ENCODE measurements around the gene SPDEF. TPM values are rescaled to one million over a fixed set of nuclear protein-coding genes. Genes with fewer than 3 reads are reported as not detected.

Gene SPDEF
- total RNA-seq: not detected

- CTCF ChIA-PET: interaction anchor here (1.3 kb wide), 1 partner anchor 14 kb away, joined by 3 read pairs; no protein-coding TSS in a partner anchor
- POLR2A ChIA-PET: no interaction called here
Observed at GRCh38 chr6:34556031-34556471, at the start of gene SPDEF. Gene SPDEF, minus strand, starts transcription at chr6:34556329. Its CDS starts 11,874 bp downstream, at chr6:34544455.

- POLR2A ChIA-PET: no interaction called here
- CTCF ChIA-PET: no interaction called here
Observed at GRCh38 chr6:34603707-34604106, 47.6 kb upstream of the SPDEF start.

- ChIA-PET CTCF (no interaction called here), POLR2A (interaction anchor here (0.9 kb wide), 1 partner anchor 13 kb away, joined by 10 read pairs; no protein-coding TSS in a partner anchor)
Observed at GRCh38 chr6:34602318-34603111, 46.4 kb upstream of the SPDEF start.

- CTCF ChIA-PET: interaction anchor here (0.7 kb wide), 1 partner anchor 92 kb away, joined by 5 read pairs; no protein-coding TSS in a partner anchor
- POLR2A ChIA-PET: interaction anchor here (0.9 kb wide), 1 partner anchor 14 kb away, joined by 10 read pairs; no protein-coding TSS in a partner anchor
Observed at GRCh38 chr6:34601706-34602105, 45.6 kb upstream of the SPDEF start.

- CTCF ChIA-PET: interaction anchor here (2.2 kb wide), 1 partner anchor 9 kb away, joined by 7 read pairs; no protein-coding TSS in a partner anchor
- POLR2A ChIA-PET: no interaction called here
Observed at GRCh38 chr6:34600796-34601195, 44.7 kb upstream of the SPDEF start.

GRCh38 chr6:34600101-34600500 is 44.0 kb upstream of the SPDEF start:
- POLR2A ChIA-PET: no interaction called here
- CTCF ChIA-PET: interaction anchor here (0.6 to 2.2 kb wide), 2 partner anchors 9 to 211 kb away, joined by 3 to 7 read pairs; no protein-coding TSS in a partner anchor

GRCh38 chr6:34598712-34599111 is 42.6 kb upstream of the SPDEF start:
- CTCF ChIA-PET: interaction anchor here (2.2 kb wide), 1 partner anchor 11 kb away, joined by 7 read pairs; no protein-coding TSS in a partner anchor
- POLR2A ChIA-PET: no interaction called here

GRCh38 chr6:34597605-34598353 is 41.6 kb upstream of the SPDEF start:
- ChIA-PET POLR2A (no interaction called here), CTCF (no interaction called here)

GRCh38 chr6:34596798-34597197 is 40.7 kb upstream of the SPDEF start:
- POLR2A ChIA-PET: no interaction called here
- CTCF ChIA-PET: no interaction called here

- ChIA-PET CTCF (interaction anchor here (1.2 kb wide), 1 partner anchor 13 kb away, joined by 3 read pairs; no protein-coding TSS in a partner anchor), POLR2A (no interaction called here)
Observed at GRCh38 chr6:34595332-34596184, 39.4 kb upstream of the SPDEF start.

GRCh38 chr6:34593701-34594100 is 37.6 kb upstream of the SPDEF start:
- CTCF ChIA-PET: interaction anchor here (1.3 to 1.4 kb wide), 2 partner anchors 15 to 66 kb away, joined by 3 to 5 read pairs; no protein-coding TSS in a partner anchor
- POLR2A ChIA-PET: no interaction called here

GRCh38 chr6:34592208-34592952 is 36.3 kb upstream of the SPDEF start:
- CTCF ChIA-PET: interaction anchor here (1.3 kb wide), 1 partner anchor 16 kb away, joined by 3 read pairs; no protein-coding TSS in a partner anchor
- POLR2A ChIA-PET: no interaction called here

GRCh38 chr6:34589691-34590090 is 33.6 kb upstream of the SPDEF start:
- POLR2A ChIA-PET: no interaction called here
- CTCF ChIA-PET: no interaction called here

- ChIA-PET CTCF (no interaction called here), POLR2A (no interaction called here)
Observed at GRCh38 chr6:34589140-34589539, 33.0 kb upstream of the SPDEF start.

GRCh38 chr6:34587851-34588250 is 31.7 kb upstream of the SPDEF start:
- CTCF ChIA-PET: no interaction called here
- POLR2A ChIA-PET: no interaction called here

- CTCF ChIA-PET: no interaction called here
- POLR2A ChIA-PET: no interaction called here
Observed at GRCh38 chr6:34587325-34587724, 31.2 kb upstream of the SPDEF start.

- ChIA-PET POLR2A (interaction anchor here (0.6 kb wide), 1 partner anchor 97 kb away, joined by 4 read pairs; no protein-coding TSS in a partner anchor), CTCF (interaction anchor here (0.5 kb wide), 1 partner anchor 227 kb away, joined by 3 read pairs; no protein-coding TSS in a partner anchor)
Observed at GRCh38 chr6:34586327-34587040, 30.4 kb upstream of the SPDEF start.

GRCh38 chr6:34585512-34586061 is 29.5 kb upstream of the SPDEF start:
- CTCF ChIA-PET: no interaction called here
- POLR2A ChIA-PET: no interaction called here

Measured in activated CD8-positive, alpha-beta memory T cell treated with anti-CD3 and anti-CD28 coated beads for 36 hours (primary cell).